RWPE2 (cell line): ENCODE data around the gene RAI1.
"Not testable (repeated sequence)": the region's sequence is repeated elsewhere in the genome, so short reads cannot be mapped to it uniquely, and the experiment has no call there.

Experiments used
- ATAC-seq: fragments of 200-7000 bp; cut with Tn5 transposase; 3 replicates; pipeline ENCODE4 v1.9.1; 2021; ENCODE audit warnings: low read depth
- DNase-seq: peaks from one replicate; pipeline ENCODE4 v3.0.0-alpha.2; 2020; ENCODE audit warnings: low spot score
- H3K27ac ChIP-seq: fragments of 450-650 bp; 2 replicates; pipeline ENCODE4 v1.5.1; 2017; ENCODE audit warnings: mild to moderate bottlenecking; ENCODE audit not compliant: poor library complexity, severe bottlenecking
- H3K27me3 ChIP-seq: fragments of 250-450 bp; sonication (Bioruptor Pico); 2 replicates; pipeline ENCODE4 v1.5.1; 2021; ENCODE audit warnings: mild to moderate bottlenecking, moderate library complexity; ENCODE audit not compliant: insufficient read depth, poor library complexity, severe bottlenecking
- H3K36me3 ChIP-seq: fragments of 250-450 bp; sonication (Bioruptor Pico); 2 replicates; pipeline ENCODE4 v1.5.1; 2020; ENCODE audit warnings: low read depth, mild to moderate bottlenecking, moderate library complexity
- H3K4me1 ChIP-seq: fragments of 250-450 bp; sonication (Bioruptor Pico); 2 replicates; pipeline ENCODE4 v1.5.1; 2021; ENCODE audit warnings: mild to moderate bottlenecking, moderate library complexity; ENCODE audit not compliant: insufficient read depth, poor library complexity, severe bottlenecking
- H3K4me3 ChIP-seq: fragments of 250-450 bp; sonication (Bioruptor Pico); 2 replicates; pipeline ENCODE4 v1.5.1; 2021; ENCODE audit warnings: mild to moderate bottlenecking, moderate library complexity; ENCODE audit not compliant: severe bottlenecking
- H3K9me3 ChIP-seq: fragments of 250-450 bp; sonication (Bioruptor Pico); 2 replicates; pipeline ENCODE4 v1.5.1; 2021; ENCODE audit warnings: mild to moderate bottlenecking, moderate library complexity; ENCODE audit not compliant: severe bottlenecking
- CTCF ChIP-seq: fragments of 450-650 bp; IDR thresholded peaks from one replicate; pipeline ENCODE4 v1.5.1; 2017; ENCODE audit warnings: mild to moderate bottlenecking, moderate library complexity; ENCODE audit not compliant: poor library complexity, severe bottlenecking

The RAI1 gene

GRCh38 chr17:17675416-17675815, 5.8 kb upstream of the RAI1 start:
- ATAC-seq, result no peak
- Histone ChIP-seq H3K4me1 (peaks cover 13% of the 10 kb centered on the region), H3K27ac (peak overlapping the region; percentile 55), H3K9me3 (no peaks in the 10 kb centered on the region), H3K36me3 (no peaks in the 10 kb centered on the region), H3K4me3 (no peak overlapping the region), H3K27me3 (no peaks in the 10 kb centered on the region)
- no peak for DNase-seq
- TF ChIP-seq CTCF, result no peak

DNA sequence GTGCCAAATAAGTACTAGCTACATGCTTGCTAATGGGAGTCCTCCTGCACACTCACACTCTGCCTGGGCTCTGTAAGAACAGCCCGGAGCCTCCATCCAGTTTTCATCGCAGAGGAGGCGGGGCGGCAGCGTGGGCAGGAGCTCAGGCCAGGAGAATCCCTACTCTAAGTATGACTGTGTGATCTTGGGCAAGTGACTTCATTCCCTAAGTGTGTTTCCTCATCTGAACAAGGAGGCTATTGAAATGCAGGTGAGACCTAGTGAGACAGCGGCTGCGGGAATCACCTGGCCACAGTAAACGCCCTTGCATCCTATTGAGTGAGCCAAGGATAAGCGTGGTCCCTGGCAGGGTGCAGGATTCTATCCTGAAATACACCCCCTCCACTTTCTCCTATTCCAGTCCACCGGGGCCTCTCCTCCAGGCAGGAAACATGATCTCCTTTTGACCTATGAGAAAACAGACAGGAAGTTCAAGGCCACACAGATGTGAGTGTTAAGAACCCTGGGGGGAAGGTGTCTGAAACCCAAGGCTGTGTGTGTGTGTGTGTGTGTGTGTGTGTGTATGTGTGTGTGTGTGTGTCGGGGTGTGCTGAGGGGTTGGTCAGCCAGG, 5.2 kb upstream of the RAI1 start:
- H3K4me3 ChIP-seq, result no peak overlapping the region
- peak; percentile 81 for DNase-seq
- ATAC-seq, result peak; percentile 95
- H3K27me3 ChIP-seq, result no peaks in the 10 kb centered on the region
- H3K9me3 ChIP-seq, result no peaks in the 10 kb centered on the region
- TF ChIP-seq CTCF, result no peak
- no peaks in the 10 kb centered on the region for H3K36me3 ChIP-seq
- peaks cover 13% of the 10 kb centered on the region for H3K4me1 ChIP-seq
- H3K27ac ChIP-seq, result peak overlapping the region; percentile 55

GRCh38 chr17:17676752-17677151, 4.5 kb upstream of the RAI1 start:
- peak overlapping the region; percentile 55 for H3K27ac ChIP-seq
- no peaks in the 10 kb centered on the region for H3K27me3 ChIP-seq
- TF ChIP-seq CTCF, result no peak
- no peak for DNase-seq
- no peaks in the 10 kb centered on the region for H3K9me3 ChIP-seq
- H3K36me3 ChIP-seq, result no peaks in the 10 kb centered on the region
- peaks cover 13% of the 10 kb centered on the region for H3K4me1 ChIP-seq
- ATAC-seq, result no peak
- H3K4me3 ChIP-seq, result no peak overlapping the region

GRCh38 chr17:17677299-17678040, 3.8 kb upstream of the RAI1 start:
- DNase-seq (no peak), ATAC-seq (no peak)

DNA sequence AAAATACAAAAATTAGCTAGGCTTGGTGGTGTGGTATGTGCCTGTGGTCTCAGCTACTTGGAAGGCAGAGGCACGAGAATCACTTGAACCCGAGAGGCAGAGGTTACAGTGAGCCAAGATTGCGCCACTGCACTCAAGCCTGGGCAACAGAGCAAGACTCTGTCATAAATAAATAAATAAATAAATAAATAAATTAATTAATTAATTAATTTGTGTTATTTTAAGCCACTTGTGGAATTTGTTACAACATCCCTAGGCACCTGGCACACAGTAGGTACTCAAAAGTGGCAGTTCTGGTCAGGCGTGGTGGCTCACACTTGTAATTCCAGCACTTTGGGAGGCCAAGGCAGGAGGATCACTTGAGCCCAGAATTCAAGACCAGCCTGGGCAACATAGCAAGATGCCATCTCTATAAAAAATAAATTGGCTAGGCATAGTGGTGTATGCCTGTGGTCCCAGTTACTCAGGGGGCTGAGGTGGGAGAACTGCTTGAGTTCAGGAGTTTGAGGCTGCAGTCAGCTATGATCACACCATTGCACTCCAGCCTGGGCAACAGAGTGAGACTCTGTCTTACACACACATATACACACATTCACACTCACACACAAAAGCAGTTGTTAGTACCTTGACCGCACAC, 3.1 kb upstream of the RAI1 start:
- H3K9me3 ChIP-seq, H3K36me3 ChIP-seq, H3K27me3 ChIP-seq, ATAC-seq, H3K27ac ChIP-seq, H3K4me3 ChIP-seq, DNase-seq: not testable (repeated sequence)
- peaks cover 14% of the 10 kb centered on the region for H3K4me1 ChIP-seq

More at GRCh38 chr17:17677299-17678040, 3.8 kb upstream of the RAI1 start:
- Histone ChIP-seq H3K4me3 (no peak overlapping the region), H3K27me3 (no peaks in the 10 kb centered on the region), H3K4me1 (peaks cover 13% of the 10 kb centered on the region), H3K36me3 (no peaks in the 10 kb centered on the region), H3K27ac (no peak overlapping the region), H3K9me3 (no peaks in the 10 kb centered on the region)
- TF ChIP-seq CTCF, result no peak
